DND-41 (cell line): Measurements from ENCODE around the gene NUDT19.

ENCODE experiments used
- ATAC-seq: fragments of 200-7000 bp; cut with Tn5 transposase; 3 replicates; pipeline ENCODE4 v1.9.1; 2021; ENCODE audit warnings: low read depth; ENCODE audit not compliant: insufficient read depth
- DNase-seq: peaks from one replicate; pipeline ENCODE4 v3.0.0-alpha.2; 2020
- H2AFZ ChIP-seq: 2 replicates; pipeline ENCODE4 v1.6.0; 2012; ENCODE audit warnings: low read depth, low read length
- H3K27ac ChIP-seq: 2 replicates; pipeline ENCODE4 v1.5.1; 2012; ENCODE audit warnings: low read length, inconsistent platforms
- H3K27me3 ChIP-seq: fragments of 200-600 bp; sonication (generic); 2 replicates; pipeline ENCODE4 v1.6.0; 2012; ENCODE audit warnings: low read length, mild to moderate bottlenecking, inconsistent platforms; ENCODE audit not compliant: insufficient read depth, poor library complexity
- H3K36me3 ChIP-seq: 2 replicates; pipeline ENCODE4 v1.5.1; 2012; ENCODE audit warnings: low read length, inconsistent platforms; ENCODE audit not compliant: insufficient read depth
- H3K4me1 ChIP-seq: 2 replicates; pipeline ENCODE4 v1.5.1; 2012; ENCODE audit warnings: mild to moderate bottlenecking, low read length; ENCODE audit not compliant: insufficient read depth
- H3K4me2 ChIP-seq: 2 replicates; pipeline ENCODE4 v1.6.0; 2012; ENCODE audit warnings: mild to moderate bottlenecking, moderate library complexity, low read length, inconsistent platforms; ENCODE audit not compliant: insufficient read depth
- H3K4me3 ChIP-seq, 2 experiments: fragments of 200-600 bp in 1 of 2; shearing (Covaris generic) in 1 of 2; 2 replicates each; pipeline ENCODE4 v1.5.1; 2012 to 2016; ENCODE audit warnings: inconsistent platforms in 2 of 2, low read length in 2 of 2, mild to moderate bottlenecking in 2 of 2, low read depth in 1 of 2, moderate library complexity in 1 of 2
- H3K79me2 ChIP-seq: 2 replicates; pipeline ENCODE4 v1.6.0; 2012; ENCODE audit warnings: low read length, inconsistent platforms; ENCODE audit not compliant: insufficient read depth
- H3K9ac ChIP-seq: 2 replicates; pipeline ENCODE4 v1.6.0; 2012; ENCODE audit warnings: low read depth, mild to moderate bottlenecking, inconsistent platforms, low read length, moderate library complexity
- H3K9me3 ChIP-seq: 2 replicates; pipeline ENCODE4 v1.5.1; 2012; ENCODE audit warnings: low read length, moderate library complexity, mild to moderate bottlenecking, inconsistent platforms; ENCODE audit not compliant: insufficient read depth, severe bottlenecking
- H4K20me1 ChIP-seq: 2 replicates; pipeline ENCODE4 v1.6.0; 2012; ENCODE audit warnings: low read length; ENCODE audit not compliant: insufficient read depth
- CTCF ChIP-seq: IDR thresholded peaks from 2 replicates; pipeline ENCODE4 v1.5.1; 2012; ENCODE audit warnings: borderline replicate concordance, low read length, moderate library complexity, mild to moderate bottlenecking; ENCODE audit not compliant: poor library complexity, severe bottlenecking; ENCODE audit errors: extremely low read depth
- EZH2 ChIP-seq: IDR thresholded peaks from 3 replicates; pipeline ENCODE4 v1.6.1; 2012; ENCODE audit warnings: borderline replicate concordance, low read depth, mild to moderate bottlenecking, moderate library complexity, low read length, inconsistent platforms; ENCODE audit not compliant: severe bottlenecking

NUDT19 gene

DNA sequence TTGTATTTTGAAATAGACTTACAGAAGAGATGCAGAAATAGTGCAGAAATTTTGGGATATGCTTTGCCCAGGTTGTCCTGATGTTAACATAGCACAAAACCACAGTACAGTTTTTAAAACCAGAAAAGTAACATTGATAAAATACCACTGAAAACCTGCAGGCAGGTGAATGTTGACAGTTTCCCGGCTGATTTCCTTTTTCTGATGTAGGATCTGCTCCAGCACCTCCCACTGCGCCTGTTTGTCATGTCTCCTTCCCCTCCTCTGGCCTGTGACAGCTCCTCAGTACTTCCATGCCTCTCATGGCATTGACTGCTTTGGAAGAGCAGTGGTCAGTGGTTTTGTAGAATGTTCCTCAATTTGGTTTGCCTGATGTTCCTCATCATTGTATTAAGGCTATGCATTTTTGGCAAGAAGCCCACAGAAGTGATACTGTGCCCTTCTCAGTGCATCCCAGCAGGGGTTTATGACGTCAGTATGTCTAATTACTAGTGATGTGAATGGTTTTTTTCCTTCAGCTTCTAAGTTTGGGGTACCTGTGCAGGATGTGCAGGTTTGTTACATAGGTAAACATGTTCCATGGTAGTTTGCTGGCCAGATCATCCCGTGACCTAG is 58.9 kb downstream of the NUDT19 start:
- ATAC-seq (no peak), DNase-seq (no peak)
- TF ChIP-seq EZH2 = no peak
- H3K27me3 ChIP-seq = peaks cover 6% of the 10 kb centered on the region
- peaks cover 6% of the 10 kb centered on the region for H3K9me3 ChIP-seq
- H3K36me3 ChIP-seq = no peaks in the 10 kb centered on the region
- no peaks in the 10 kb centered on the region; the same call in 1 of the 2 replicates for H4K20me1 ChIP-seq
- no peak overlapping the region for H2AFZ ChIP-seq
- H3K27ac ChIP-seq = no peak overlapping the region
- no peak overlapping the region for H3K9ac ChIP-seq
- no peak overlapping the region for H3K4me3 ChIP-seq
- H3K4me2 ChIP-seq = no peak overlapping the region
- H3K79me2 ChIP-seq = no peaks in the 10 kb centered on the region
- H3K4me1 ChIP-seq = no peaks in the 10 kb centered on the region

DNA sequence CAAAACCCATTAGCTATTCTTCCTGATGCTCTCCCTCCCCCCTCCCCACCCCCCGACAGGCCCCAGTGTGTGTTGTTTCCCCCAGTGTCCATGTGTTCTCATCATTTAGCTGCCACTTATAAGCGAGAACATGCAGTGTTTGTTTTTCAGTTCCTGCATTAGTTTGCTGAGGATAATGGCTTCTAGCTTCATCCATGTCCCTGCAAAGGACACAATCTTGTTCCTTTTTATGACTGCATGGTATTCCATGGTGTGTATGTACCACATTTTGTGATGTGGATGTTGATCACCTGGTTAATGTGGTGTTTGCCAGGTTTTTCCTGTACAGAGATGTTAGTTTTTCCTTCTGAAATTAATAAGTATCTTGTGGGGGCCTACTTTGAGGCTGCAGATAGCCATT is 59.4 kb downstream of the NUDT19 start:
- Histone ChIP-seq H3K27me3 (peaks cover 6% of the 10 kb centered on the region), H3K4me3 (no peak overlapping the region), H3K27ac (no peak overlapping the region), H4K20me1 (no peaks in the 10 kb centered on the region; the same call in 1 of the 2 replicates), H2AFZ (no peak overlapping the region), H3K36me3 (no peaks in the 10 kb centered on the region), H3K9me3 (peaks cover 6% of the 10 kb centered on the region), H3K4me2 (no peak overlapping the region), H3K79me2 (no peaks in the 10 kb centered on the region), H3K4me1 (no peaks in the 10 kb centered on the region), H3K9ac (no peak overlapping the region)
- ATAC-seq (no peak), DNase-seq (no peak)
- TF ChIP-seq CTCF (no peak), EZH2 (no peak)

GRCh38 chr19:32757189-32757588 is 65.6 kb downstream of the NUDT19 start:
- H3K9me3 ChIP-seq = peaks cover 2% of the 10 kb centered on the region
- H4K20me1 ChIP-seq = no peaks in the 10 kb centered on the region
- H3K4me3 ChIP-seq = no peak overlapping the region
- H3K27me3 ChIP-seq = no peaks in the 10 kb centered on the region
- H3K4me2 ChIP-seq = no peak overlapping the region
- H3K36me3 ChIP-seq = no peaks in the 10 kb centered on the region
- ATAC-seq = no peak
- H3K27ac ChIP-seq = no peak overlapping the region
- no peak for TF ChIP-seq EZH2
- no peak for TF ChIP-seq CTCF
- DNase-seq = no peak
- no peaks in the 10 kb centered on the region for H3K4me1 ChIP-seq
- no peak overlapping the region for H2AFZ ChIP-seq
- no peaks in the 10 kb centered on the region for H3K79me2 ChIP-seq
- no peak overlapping the region for H3K9ac ChIP-seq
